Activated T-cell treated with anti-CD3 and anti-CD28 coated beads, Interleukin-2, amount 50 U/mL, for 4 hours (primary cell): Measurements from ENCODE around the gene FGFRL1. TPM values are rescaled to one million over a fixed set of nuclear protein-coding genes. Genes with fewer than 3 reads are reported as not detected.
"Not testable (repeated sequence)": the region's sequence is repeated elsewhere in the genome, so short reads cannot be mapped to it uniquely, and the experiment has no call there.

Experiments used
- ATAC-seq, 2 donors: fragments of 200-7000 bp; cut with Tn5 transposase; one replicate each; pipeline ENCODE4 v1.10.0; 2021
- DNase-seq: peaks from one replicate; pipeline ENCODE4 v3.0.0-alpha.2; 2020
- H3K27me3 Mint-ChIP-seq: one replicate; pipeline ENCODE4 v1.8.0; 2021; ENCODE audit warnings: low read depth, mixed read lengths
- H3K36me3 Mint-ChIP-seq: one replicate; pipeline ENCODE4 v1.8.0; 2022; ENCODE audit warnings: mixed read lengths; ENCODE audit not compliant: insufficient read depth
- H3K4me1 Mint-ChIP-seq: one replicate; pipeline ENCODE4 v1.8.0; 2021; ENCODE audit warnings: low read depth, mixed read lengths
- H3K4me3 Mint-ChIP-seq: one replicate; pipeline ENCODE4 v1.8.0; 2021; ENCODE audit warnings: mild to moderate bottlenecking, moderate library complexity, mixed read lengths
- H3K9me3 Mint-ChIP-seq: one replicate; pipeline ENCODE4 v1.8.0; 2021; ENCODE audit warnings: mixed read lengths
- total RNA-seq, 3 donors: library from RNA; stranded (reverse); gene quantifications; one replicate each; pipeline ENCODE4 v1.2.1, GENCODE V29; 2021

FGFRL1 gene
- total RNA-seq, 3 donors from 2014 or later, result 20.4 to 29.6 (median 20.6) TPM

DNA sequence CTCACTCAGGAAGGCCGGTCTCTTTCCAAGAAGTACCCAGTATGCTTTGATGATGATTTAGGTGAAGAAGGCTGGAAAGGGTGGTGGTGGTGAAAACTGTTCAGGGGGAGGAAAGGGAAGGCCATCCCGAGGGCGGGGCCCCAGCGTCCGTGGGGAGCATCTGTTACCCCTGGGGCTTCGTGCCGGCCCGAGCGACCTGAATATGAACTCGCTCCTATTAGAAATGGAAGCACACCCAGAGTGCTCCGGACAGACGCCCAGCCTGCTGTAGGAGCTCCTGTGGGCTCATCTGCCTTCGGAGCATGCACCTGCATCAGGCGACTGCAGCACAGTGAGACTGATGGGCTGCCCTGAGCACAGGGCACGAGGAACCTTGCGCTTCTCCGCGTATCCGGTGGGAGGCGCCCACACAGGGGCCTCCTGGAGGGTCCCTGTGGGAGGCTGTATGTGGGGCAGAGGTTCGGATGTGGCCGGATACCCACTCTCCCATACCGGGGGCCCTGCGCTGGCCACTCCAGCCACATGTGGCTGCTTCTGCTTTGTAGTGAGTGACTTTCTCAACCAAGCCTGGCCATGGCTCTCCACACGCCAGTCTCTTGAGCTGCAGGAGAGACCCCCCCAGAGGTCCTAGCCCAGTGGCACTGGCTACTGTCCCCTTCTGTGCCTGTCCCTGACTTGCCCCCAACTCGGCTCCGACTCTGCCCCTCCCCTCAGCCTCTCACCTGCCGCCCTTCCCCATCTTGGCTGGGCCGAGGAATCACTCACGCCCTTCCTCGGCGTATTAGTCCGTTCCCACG lies 36.7 kb downstream of the FGFRL1 start:
- no peaks in the 10 kb centered on the region for H3K9me3 Mint-ChIP-seq
- H3K4me3 Mint-ChIP-seq, result no peak overlapping the region
- no peaks in the 10 kb centered on the region for H3K36me3 Mint-ChIP-seq
- H3K4me1 Mint-ChIP-seq, result peaks cover 2% of the 10 kb centered on the region
- DNase-seq (peak; percentile 3), ATAC-seq (no peak)
- peaks cover 40% of the 10 kb centered on the region for H3K27me3 Mint-ChIP-seq

DNA sequence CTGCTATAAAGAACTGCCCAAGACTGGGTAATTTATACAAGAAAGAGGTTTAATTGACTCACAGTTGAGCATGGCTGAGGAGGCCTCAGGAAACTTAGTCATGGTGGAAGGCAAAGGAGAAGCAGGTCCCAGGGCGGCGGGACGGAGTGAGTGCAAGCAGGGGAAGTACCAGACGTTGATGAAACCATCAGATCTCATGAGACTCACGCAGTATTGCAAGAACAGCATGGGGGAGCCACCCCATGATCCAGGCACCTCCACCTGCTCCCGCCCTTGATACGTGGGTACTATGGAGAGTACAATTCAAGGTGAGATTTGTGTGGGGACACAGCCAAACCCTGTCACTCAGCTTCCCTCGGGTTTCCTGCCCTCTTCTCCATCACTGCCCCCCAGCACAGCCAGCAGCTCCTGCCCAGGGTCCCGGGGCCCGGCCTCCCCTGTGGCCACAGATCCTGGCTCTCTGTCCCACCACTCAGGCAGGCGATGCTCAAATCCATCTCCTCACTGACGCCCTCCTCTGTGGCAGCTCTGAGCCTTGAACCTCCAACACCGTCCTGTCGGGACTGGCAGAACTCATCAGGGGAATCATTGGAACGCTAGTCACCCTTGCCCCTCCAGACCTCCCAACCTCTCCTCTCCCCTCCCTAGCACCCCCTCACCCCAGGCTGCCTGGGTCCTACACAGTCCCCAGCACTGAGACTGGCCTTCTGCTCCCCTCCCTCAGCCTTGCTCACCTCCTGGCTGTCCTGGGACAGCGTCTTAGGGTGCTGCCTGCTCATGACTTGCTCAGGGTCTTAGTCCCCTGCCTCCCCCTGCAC lies 37.6 kb downstream of the FGFRL1 start:
- ATAC-seq (peak; percentile 69 to 72), DNase-seq (peak; percentile 3)
- H3K4me3 Mint-ChIP-seq, result no peak overlapping the region
- H3K9me3 Mint-ChIP-seq, result no peaks in the 10 kb centered on the region
- no peaks in the 10 kb centered on the region for H3K4me1 Mint-ChIP-seq
- no peaks in the 10 kb centered on the region for H3K36me3 Mint-ChIP-seq
- H3K27me3 Mint-ChIP-seq, result peaks cover 38% of the 10 kb centered on the region

DNA sequence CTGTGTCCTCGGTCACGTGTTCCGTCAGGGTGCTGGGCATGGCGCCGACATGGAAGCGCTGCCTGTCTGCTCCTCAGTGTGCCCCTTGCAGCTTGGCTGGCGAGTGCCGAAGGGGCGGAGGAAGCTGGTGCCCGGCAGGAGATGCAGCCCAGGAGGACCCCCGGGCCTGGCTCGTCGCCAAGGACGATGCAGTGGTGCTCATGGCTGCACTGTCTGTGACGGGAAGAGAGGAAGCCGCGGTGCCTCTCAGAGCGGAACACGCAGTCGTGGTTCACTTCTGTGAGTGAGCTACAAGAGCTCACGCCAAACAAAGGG lies 38.1 kb downstream of the FGFRL1 start:
- ATAC-seq (no peak), DNase-seq (no peak)
- Mint-ChIP-seq H3K4me3 (no peak overlapping the region), H3K27me3 (peaks cover 37% of the 10 kb centered on the region), H3K9me3 (no peaks in the 10 kb centered on the region), H3K36me3 (no peaks in the 10 kb centered on the region), H3K4me1 (no peaks in the 10 kb centered on the region)

DNA sequence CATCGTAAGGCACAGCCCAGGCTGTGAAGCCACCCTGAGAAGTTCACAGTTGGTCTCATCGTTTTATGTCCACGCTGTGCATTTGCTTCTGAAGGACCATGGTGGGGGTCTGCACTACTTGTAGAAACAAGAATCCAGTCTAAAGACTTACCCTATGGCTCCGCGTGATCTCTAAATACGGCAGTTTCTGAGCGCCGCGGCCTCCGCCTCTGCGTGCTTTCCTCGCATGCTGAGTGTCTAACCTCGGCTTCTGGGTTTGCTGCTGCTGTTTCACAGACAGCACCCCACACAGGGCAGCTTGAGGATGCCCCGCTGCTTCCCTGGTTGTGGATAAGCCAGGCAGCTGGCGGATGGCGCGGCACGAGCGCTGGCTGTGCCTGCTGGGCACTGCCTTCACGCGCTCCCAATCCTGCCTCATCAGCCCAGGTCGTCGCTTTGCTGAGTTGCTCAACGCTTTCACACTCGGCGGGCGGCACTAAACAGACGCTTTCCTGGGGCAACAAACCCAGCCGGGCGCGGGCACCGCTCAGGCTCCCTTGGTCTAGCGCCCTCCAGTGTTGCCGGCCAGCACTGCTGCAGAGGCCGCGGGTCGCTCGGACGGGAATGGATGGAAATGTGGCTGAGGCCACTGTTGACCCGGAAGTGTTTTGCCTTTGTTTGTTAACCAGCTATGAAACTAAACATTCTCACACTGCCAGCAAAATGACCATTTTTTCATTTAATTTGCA lies 39.2 kb downstream of the FGFRL1 start:
- no peaks in the 10 kb centered on the region for H3K36me3 Mint-ChIP-seq
- H3K4me1 Mint-ChIP-seq, result peaks cover 3% of the 10 kb centered on the region
- H3K4me3 Mint-ChIP-seq, result no peak overlapping the region
- ATAC-seq, result no peak
- no peaks in the 10 kb centered on the region for H3K9me3 Mint-ChIP-seq
- DNase-seq, result no peak
- peaks cover 26% of the 10 kb centered on the region for H3K27me3 Mint-ChIP-seq

DNA sequence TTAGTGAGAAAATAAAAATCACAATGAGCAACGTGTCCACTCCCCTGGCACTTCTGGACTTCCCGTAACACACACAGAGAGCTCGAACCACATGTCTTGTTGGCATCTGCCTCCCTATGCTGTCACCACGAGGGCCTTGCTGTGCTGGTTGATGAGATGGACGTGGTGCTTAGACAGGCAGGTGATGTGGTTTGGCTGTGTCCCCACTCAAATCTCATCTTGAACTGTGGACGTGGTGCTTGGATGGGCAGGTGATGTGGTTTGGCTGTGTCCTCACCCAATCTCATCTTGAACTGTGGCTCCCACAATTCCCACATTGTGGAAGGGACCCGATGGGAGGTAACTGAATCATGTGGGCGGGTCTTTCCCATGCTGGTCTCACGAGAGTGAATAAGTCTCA lies 40.0 kb downstream of the FGFRL1 start:
- H3K4me1 Mint-ChIP-seq, result peaks cover 11% of the 10 kb centered on the region
- DNase-seq (no peak), ATAC-seq (no peak)
- no peaks in the 10 kb centered on the region for H3K9me3 Mint-ChIP-seq
- H3K4me3 Mint-ChIP-seq, result no peak overlapping the region
- H3K27me3 Mint-ChIP-seq, result peaks cover 25% of the 10 kb centered on the region
- H3K36me3 Mint-ChIP-seq, result no peaks in the 10 kb centered on the region

DNA sequence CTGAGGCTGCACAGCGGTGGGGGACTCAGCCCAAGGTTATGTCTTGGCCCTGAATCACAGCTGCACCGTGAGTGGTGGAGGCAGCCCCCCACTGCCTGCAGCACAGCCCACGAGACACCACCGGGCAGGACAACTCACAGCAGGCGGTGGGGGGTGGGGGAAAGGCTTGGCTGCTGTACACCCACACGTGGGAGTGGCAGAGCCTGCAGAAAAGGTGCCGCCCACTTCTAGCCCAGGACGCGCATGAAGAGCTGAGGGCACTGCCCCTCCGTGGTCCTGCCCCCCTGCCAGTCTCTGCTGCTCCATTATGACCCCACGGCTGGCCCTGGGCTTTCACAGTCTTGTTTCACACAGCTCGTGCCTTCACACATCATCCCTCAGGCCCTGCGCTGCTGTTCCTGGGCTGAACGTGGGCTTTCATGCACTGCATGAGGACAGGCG lies 40.8 kb downstream of the FGFRL1 start:
- Mint-ChIP-seq H3K27me3 (peaks cover 21% of the 10 kb centered on the region), H3K36me3 (no peaks in the 10 kb centered on the region), H3K4me1 (peaks cover 11% of the 10 kb centered on the region), H3K9me3 (no peaks in the 10 kb centered on the region), H3K4me3 (no peak overlapping the region)
- ATAC-seq (no peak), DNase-seq (no peak)

DNA sequence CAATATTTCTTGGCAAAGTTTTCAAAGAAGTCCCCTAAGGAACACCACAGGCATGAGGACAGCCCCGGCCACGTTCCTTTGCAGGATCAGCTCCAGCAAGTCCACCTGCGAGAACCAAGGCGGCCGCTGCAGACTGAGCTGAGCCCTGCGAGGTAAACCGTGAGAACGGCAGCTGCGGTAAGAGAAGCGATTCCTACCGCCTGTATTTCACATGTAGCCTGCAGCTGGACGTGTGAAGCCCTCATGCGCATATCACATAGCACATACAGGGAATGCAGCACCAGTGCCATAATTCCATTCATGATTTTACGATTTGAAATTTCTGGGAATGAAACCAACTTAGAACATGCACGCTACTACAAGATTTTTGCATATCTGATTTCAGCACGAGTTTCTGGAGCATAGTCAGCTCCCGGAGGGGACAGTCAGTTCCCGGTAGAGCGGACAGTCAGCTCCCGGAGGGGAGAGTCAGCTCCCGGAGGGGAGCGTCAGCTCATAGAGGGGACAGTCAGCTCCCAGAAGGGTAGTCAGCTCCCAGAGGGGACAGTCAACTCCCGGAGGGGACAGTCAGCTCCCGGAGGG lies 41.7 kb downstream of the FGFRL1 start:
- H3K27me3 Mint-ChIP-seq, result peaks cover 12% of the 10 kb centered on the region
- DNase-seq (no peak), ATAC-seq (no peak)
- H3K4me1 Mint-ChIP-seq, result peaks cover 11% of the 10 kb centered on the region
- H3K9me3 Mint-ChIP-seq, result no peaks in the 10 kb centered on the region
- H3K4me3 Mint-ChIP-seq, result no peak overlapping the region
- H3K36me3 Mint-ChIP-seq, result no peaks in the 10 kb centered on the region

DNA sequence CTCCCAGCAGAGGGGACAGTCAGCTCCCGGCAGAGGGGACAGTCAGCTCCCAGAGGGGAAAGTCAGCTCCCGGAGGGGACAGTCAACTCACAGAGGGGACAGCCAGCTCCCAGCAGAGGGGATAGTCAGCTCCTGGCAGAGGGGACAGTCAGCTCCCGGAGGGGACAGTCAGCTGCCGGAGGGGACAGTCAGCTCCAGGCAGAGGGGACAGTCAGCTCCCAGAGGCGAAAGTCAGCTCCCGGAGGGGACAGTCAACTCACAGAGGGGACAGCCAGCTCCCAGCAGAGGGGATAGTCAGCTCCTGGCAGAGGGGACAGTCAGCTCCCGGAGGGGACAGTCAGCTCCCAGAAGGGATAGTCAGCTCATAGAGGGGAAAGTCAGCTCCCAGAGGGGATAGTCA lies 42.5 kb downstream of the FGFRL1 start:
- H3K36me3 Mint-ChIP-seq, H3K9me3 Mint-ChIP-seq, H3K27me3 Mint-ChIP-seq, DNase-seq, H3K4me3 Mint-ChIP-seq, ATAC-seq: not testable (repeated sequence)
- H3K4me1 Mint-ChIP-seq, result peaks cover 11% of the 10 kb centered on the region

DNA sequence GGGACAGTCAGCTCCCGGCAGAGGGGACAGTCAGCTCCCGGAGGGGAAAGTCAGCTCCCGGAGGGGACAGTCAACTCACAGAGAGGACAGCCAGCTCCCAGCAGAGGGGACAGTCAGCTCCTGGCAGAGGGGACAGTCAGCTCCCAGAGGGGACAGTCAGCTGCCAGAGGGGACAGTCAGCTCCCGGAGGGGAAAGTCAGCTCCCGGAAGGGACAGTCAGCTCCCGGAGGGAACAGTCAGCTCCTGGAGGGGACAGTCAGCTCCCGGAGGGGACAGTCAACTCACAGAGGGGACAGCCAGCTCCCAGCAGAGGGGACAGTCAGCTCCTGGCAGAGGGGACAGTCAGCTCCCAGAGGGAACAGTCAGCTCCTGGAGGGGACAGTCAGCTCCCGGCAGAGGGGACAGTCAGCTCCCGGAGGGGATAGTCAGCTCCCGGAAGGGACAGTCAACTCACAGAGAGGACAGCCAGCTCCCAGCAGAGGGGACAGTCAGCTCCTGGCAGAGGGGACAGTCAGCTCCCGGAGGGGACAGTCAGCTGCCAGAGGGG lies 43.3 kb downstream of the FGFRL1 start:
- DNase-seq, ATAC-seq, H3K4me3 Mint-ChIP-seq, H3K36me3 Mint-ChIP-seq, H3K27me3 Mint-ChIP-seq, H3K9me3 Mint-ChIP-seq: not testable (repeated sequence)
- H3K4me1 Mint-ChIP-seq, result peaks cover 11% of the 10 kb centered on the region

DNA sequence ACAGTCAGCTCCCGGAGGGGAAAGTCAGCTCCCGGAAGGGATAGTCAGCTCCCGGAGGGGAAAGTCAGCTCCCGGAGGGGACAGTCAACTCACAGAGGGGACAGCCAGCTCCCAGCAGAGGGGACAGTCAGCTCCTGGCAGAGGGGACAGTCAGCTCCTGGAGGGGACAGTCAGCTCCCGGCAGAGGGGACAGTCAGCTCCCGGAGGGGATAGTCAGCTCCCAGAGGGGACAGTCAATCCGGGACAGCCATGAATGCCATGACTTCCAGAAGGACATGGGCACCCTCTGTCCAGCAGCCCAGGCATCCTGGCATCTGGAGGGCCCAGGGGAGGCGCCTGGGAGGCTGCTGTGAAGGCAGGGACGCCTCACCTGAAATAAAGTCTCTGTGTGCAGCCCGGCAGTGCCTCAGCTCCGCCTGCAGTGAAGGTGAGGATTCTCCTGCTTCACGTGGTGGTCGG lies 43.8 kb downstream of the FGFRL1 start:
- H3K4me3 Mint-ChIP-seq, result peak overlapping the region; percentile 70
- H3K4me1 Mint-ChIP-seq, result peaks cover 11% of the 10 kb centered on the region
- H3K36me3 Mint-ChIP-seq, H3K27me3 Mint-ChIP-seq, DNase-seq, H3K9me3 Mint-ChIP-seq: not testable (repeated sequence)
- ATAC-seq, result peak; percentile 39

DNA sequence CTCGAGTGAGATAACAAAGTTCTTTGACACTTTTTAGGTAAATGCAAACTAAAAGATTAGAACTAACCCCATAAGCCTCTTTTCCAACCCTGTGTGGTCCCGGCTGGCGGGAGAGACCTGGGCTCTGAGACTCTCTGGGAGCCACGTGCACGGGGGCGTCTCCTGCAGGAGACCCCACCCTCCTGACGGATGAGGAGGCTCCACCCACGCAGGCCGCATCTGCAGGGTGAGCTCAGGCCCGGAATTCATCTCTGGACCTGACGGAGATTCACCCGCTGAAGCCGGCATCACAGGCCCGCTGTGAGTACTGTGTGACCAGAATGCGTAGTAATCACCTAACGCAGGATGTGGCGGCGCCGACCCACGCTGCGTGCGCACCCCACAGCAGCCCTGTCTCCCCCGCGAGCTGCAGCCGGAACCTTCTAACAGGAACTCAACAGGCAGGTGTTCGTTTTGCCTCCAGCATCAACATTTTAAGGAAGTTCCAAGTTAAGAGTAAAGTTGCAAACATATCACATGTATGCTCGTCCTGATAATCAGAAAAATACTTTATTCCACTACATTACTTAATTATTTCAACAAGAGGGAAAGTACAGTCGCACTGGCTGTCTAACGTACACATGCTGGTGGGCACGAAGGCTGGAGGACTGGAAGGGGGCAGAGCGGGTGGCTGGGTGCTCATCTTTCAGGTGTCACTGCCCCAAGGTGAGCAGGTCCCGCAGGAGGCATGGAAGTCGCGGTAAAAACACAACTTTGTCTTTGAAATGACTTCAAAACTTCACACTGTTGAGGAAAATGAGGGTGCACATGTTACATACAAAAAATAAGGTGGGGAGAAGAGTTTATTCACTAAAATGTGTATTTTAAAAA lies 44.5 kb downstream of the FGFRL1 start:
- peaks cover 9% of the 10 kb centered on the region for H3K27me3 Mint-ChIP-seq
- no peaks in the 10 kb centered on the region for H3K36me3 Mint-ChIP-seq
- peak; percentile 99 for ATAC-seq
- no peaks in the 10 kb centered on the region for H3K9me3 Mint-ChIP-seq
- peaks cover 11% of the 10 kb centered on the region for H3K4me1 Mint-ChIP-seq
- peak overlapping the region; percentile 70 for H3K4me3 Mint-ChIP-seq
- DNase-seq, result peak; percentile 75

DNA sequence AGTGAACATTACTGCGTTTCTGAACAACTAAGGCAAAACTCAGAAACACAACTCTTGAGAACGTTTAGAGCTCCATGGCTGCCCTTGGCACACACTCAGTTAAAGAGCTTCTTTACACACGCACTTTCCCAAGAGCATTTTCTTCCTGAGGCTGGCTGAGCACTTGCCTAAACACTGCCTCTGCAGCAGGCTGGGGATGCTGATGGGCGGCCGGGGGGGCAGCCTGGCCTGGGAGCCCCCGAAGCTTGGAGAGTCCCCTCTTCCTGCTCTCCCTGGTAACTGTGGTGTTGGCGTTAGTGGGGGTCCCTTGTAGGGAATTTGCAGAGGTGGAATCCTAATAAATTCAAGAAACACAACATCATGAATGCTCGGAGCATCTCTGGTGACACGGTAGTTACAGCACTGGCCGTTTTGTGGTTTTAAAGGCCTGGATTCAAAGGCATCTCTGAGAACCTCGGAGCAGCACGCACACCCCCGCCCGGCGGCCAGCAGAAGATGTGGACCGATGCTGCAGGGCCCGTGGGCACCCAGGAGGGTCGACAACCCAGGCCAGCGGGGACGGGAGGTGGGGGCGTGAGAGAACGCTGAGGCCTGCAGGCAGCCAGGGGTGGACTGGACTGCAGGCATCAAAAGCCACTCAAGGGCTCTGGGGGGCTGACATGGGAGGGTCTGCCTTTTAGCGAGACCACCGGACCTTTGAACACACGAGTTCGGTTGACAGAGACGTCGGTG lies 45.4 kb downstream of the FGFRL1 start:
- H3K27me3 Mint-ChIP-seq, result peaks cover 11% of the 10 kb centered on the region
- DNase-seq (no peak), ATAC-seq (no peak)
- no peaks in the 10 kb centered on the region for H3K36me3 Mint-ChIP-seq
- no peaks in the 10 kb centered on the region for H3K9me3 Mint-ChIP-seq
- H3K4me1 Mint-ChIP-seq, result peaks cover 12% of the 10 kb centered on the region
- H3K4me3 Mint-ChIP-seq, result no peak overlapping the region

DNA sequence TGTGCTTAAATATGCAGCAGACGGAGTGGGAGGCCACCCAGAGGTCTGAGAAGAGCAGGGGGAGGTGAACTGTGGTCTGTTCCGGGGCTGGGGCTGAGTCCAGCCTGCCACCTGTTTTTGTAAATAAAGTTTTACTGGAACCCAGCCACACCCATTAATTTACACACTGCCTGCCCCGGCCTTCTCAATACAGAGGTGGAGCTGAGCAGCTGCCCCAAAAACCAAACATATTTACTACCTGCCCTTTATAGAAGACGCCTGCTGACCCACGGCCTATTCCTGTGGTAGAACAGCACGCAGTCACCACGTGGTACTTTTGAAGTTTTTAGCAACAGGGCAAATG lies 45.9 kb downstream of the FGFRL1 start:
- Mint-ChIP-seq H3K27me3 (peaks cover 15% of the 10 kb centered on the region), H3K4me3 (no peak overlapping the region), H3K4me1 (peaks cover 18% of the 10 kb centered on the region), H3K9me3 (no peaks in the 10 kb centered on the region), H3K36me3 (no peaks in the 10 kb centered on the region)
- DNase-seq, result no peak
- ATAC-seq, result no peak
